Activated CD4-positive, alpha-beta T cell treated with anti-CD3 and anti-CD28 coated beads for 4 hours (primary cell): Measurements from ENCODE around the gene TNRC18.
"Not testable (repeated sequence)": the region's sequence is repeated elsewhere in the genome, so short reads cannot be mapped to it uniquely, and the experiment has no call there.

Source experiments
- DNase-seq, 2 donors: peaks; one replicate each; pipeline ENCODE4 v3.0.0-alpha.2; 2020

The TNRC18 gene

GRCh38 chr7:5310822-5311405 is 112.7 kb downstream of the TNRC18 start:
- no peak for DNase-seq

GRCh38 chr7:5309146-5309545 is 114.5 kb downstream of the TNRC18 start:
- no peak for DNase-seq

- DNase-seq: not testable (repeated sequence)
Measured at GRCh38 chr7:5307221-5308142, 116.2 kb downstream of the TNRC18 start.

- DNase-seq: not testable (repeated sequence)
Measured at GRCh38 chr7:5305050-5305449, 118.6 kb downstream of the TNRC18 start.

- no peak for DNase-seq
Measured at GRCh38 chr7:5303591-5304505, 119.8 kb downstream of the TNRC18 start.

- DNase-seq: no peak
Measured at GRCh38 chr7:5303061-5303460, 120.6 kb downstream of the TNRC18 start.

- no peak for DNase-seq
Measured at GRCh38 chr7:5302577-5302976, 121.1 kb downstream of the TNRC18 start.

- no peak for DNase-seq
Measured at GRCh38 chr7:5300366-5300765, 123.3 kb downstream of the TNRC18 start.

GRCh38 chr7:5296611-5297226 is 126.9 kb downstream of the TNRC18 start:
- DNase-seq: peak; percentile 63 to 68

GRCh38 chr7:5296015-5296610 is 127.5 kb downstream of the TNRC18 start:
- DNase-seq: no peak

GRCh38 chr7:5295039-5296014 is 128.3 kb downstream of the TNRC18 start:
- no peak for DNase-seq

GRCh38 chr7:5294169-5294987 is 129.3 kb downstream of the TNRC18 start:
- DNase-seq: no peak

- DNase-seq: not testable (repeated sequence)
Measured at GRCh38 chr7:5291711-5292335, 131.8 kb downstream of the TNRC18 start.

GRCh38 chr7:5291301-5291700 is 132.3 kb downstream of the TNRC18 start:
- DNase-seq: no peak

GRCh38 chr7:5289355-5289754 is 134.3 kb downstream of the TNRC18 start:
- DNase-seq: no peak

GRCh38 chr7:5288560-5288959 is 135.1 kb downstream of the TNRC18 start:
- DNase-seq: not testable (repeated sequence)

GRCh38 chr7:5287802-5288201 is 135.8 kb downstream of the TNRC18 start:
- no peak for DNase-seq

GRCh38 chr7:5287373-5287772 is 136.3 kb downstream of the TNRC18 start:
- DNase-seq: not testable (repeated sequence)

- no peak for DNase-seq
Measured at GRCh38 chr7:5286933-5287332, 136.7 kb downstream of the TNRC18 start.
